Measurements from ENCODE around the gene HDAC4.

Gene HDAC4

DNA sequence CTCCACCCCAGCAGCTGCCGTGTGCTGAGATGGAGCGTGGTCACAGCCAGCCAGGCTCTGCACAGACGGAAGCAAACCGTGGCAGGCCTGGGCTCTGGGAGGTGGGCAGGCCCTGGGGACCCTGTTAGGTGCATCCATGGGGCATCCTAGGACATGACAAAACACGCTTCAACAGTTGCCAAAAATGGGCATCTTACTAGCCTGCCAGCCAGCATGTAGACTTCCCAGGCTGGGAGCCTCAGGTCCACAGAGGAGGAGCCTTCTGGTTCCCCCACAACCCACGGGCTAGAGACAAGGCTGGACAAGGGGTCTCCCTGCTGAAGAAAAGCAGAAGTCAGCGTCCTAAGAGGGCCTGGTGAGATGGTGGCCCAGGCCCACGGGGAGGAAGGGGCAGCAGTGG lies 139.5 kb downstream of the HDAC4 start:
- Histone ChIP-seq H3K9me3 (ENCODE audit: control insufficient read depth, low read length) (peaks cover 5% of the 10 kb centered on the region), H3K27me3 (replicated peaks; ENCODE audit: control insufficient read depth, insufficient read depth, low read length) (no peaks in the 10 kb centered on the region), H3K4me3 (ENCODE audit: low read length) (no peak overlapping the region), H3K4me1 (ENCODE audit: control insufficient read depth, insufficient read depth, low read length) (peaks cover 46% of the 10 kb centered on the region), H3K9ac (ENCODE audit: low read length) (no peak overlapping the region), H3K36me3 (ENCODE audit: control insufficient read depth, insufficient read depth, low read length, severe bottlenecking) (no peaks in the 10 kb centered on the region)
- no peak for DNase-seq (ENCODE audit: low read depth)

DNA sequence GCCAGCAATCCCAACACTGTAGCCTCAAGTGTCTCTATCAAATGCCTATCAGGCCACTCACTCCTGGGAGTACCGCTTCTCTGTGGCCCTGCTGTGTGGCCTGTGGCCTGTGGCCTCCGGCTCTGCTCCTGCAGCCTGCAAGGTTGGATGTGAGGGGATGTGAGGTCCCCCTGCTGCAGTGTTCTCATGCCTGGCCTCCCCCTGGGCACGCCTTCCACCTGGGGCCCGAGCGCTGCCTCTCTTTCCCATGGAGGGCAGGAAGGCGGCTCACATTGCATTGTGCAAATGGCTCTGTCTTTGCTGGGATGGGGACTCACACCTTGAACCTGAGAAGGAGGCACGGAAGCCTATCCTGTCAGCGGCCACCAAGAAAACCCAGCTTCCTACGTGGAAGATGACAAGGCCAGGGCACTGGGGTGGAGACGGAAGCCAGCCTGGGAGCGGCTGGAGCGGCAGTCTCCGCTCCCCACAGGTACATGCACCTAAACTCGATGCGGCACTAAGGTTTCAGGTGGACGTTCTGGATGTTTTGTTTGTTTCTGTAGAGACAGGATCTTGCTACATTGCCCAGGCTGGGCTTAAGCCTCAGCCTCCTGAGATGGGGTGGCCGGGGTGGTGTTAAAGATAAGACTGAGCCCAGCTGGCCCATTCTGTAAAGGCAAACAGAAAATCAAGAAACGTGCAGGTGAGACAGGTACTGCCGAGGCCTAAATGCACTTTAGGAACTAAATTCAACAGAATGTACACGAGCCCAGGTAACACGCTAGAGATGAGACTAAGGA lies 140.1 kb downstream of the HDAC4 start:
- H3K36me3 ChIP-seq (ENCODE audit: control insufficient read depth, insufficient read depth, low read length, severe bottlenecking): no peaks in the 10 kb centered on the region
- no peak for DNase-seq (ENCODE audit: low read depth)
- H3K9me3 ChIP-seq (ENCODE audit: control insufficient read depth, low read length): peaks cover 5% of the 10 kb centered on the region
- H3K4me1 ChIP-seq (ENCODE audit: control insufficient read depth, insufficient read depth, low read length): peaks cover 46% of the 10 kb centered on the region
- H3K4me3 ChIP-seq (ENCODE audit: low read length): no peak overlapping the region
- no peak overlapping the region for H3K9ac ChIP-seq (ENCODE audit: low read length)
- no peaks in the 10 kb centered on the region for H3K27me3 ChIP-seq (replicated peaks; ENCODE audit: control insufficient read depth, insufficient read depth, low read length)

DNA sequence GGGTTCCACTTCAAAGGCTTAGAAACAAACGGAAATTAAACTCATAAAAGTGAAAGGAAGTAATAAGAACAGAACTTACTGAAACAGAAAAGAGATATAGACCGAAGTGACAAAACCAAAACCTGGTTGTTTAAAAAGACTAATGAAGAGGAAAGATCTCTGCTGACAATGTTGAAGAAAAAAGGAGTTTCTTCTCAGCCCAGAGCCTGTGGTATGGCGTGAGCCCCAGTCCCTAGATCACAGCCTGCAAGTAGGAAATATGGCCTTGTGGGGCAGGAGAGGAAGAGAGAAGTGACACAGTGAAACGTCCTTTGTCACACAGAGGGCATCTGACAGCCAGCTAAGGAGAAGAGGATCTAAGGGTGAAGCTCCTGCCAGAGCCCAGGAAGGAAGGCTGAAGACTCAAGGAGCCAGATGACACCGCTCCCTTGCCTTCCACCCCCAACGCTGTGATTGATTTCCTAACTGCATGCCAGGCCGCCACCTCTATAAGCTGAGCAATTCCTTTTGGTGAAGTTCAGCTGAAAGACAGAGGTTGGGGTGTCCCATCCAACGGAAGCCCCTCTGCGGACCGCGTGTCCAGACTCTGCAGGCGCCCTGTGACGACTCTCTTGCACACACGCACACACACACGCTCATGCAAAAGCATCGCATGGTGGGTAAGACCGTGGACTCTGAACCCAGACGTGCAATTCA lies 141.1 kb downstream of the HDAC4 start:
- Histone ChIP-seq H3K4me1 (ENCODE audit: control insufficient read depth, insufficient read depth, low read length) (peaks cover 36% of the 10 kb centered on the region), H3K4me3 (ENCODE audit: low read length) (no peak overlapping the region), H3K27me3 (replicated peaks; ENCODE audit: control insufficient read depth, insufficient read depth, low read length) (no peaks in the 10 kb centered on the region), H3K36me3 (ENCODE audit: control insufficient read depth, insufficient read depth, low read length, severe bottlenecking) (no peaks in the 10 kb centered on the region), H3K9ac (ENCODE audit: low read length) (no peak overlapping the region), H3K9me3 (ENCODE audit: control insufficient read depth, low read length) (peaks cover 5% of the 10 kb centered on the region)
- no peak for DNase-seq (ENCODE audit: low read depth)

DNA sequence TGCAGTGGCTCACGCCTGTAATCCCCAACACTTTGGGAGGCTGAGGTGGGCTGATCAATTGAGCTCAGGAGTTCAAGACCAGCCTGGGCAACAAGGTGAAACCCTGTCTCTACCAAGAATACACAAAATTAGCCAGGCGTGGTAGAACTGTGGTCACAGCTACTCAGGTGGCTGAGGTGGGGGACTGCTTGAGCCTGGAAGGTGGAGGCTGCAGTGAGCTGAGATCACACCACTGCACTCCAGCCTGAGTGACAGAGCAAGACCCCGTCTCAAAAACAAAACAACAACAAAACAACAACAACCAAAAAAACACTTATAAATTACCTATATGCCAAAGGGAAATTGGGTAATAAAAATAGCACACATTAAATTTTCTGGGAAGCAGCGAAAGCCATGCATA lies 141.6 kb downstream of the HDAC4 start:
- Histone ChIP-seq H3K4me3 (ENCODE audit: low read length) (no peak overlapping the region), H3K36me3 (ENCODE audit: control insufficient read depth, insufficient read depth, low read length, severe bottlenecking) (no peaks in the 10 kb centered on the region), H3K4me1 (ENCODE audit: control insufficient read depth, insufficient read depth, low read length) (peaks cover 31% of the 10 kb centered on the region), H3K27me3 (replicated peaks; ENCODE audit: control insufficient read depth, insufficient read depth, low read length) (no peaks in the 10 kb centered on the region), H3K9me3 (ENCODE audit: control insufficient read depth, low read length) (peaks cover 5% of the 10 kb centered on the region), H3K9ac (ENCODE audit: low read length) (no peak overlapping the region)
- DNase-seq (ENCODE audit: low read depth): no peak

DNA sequence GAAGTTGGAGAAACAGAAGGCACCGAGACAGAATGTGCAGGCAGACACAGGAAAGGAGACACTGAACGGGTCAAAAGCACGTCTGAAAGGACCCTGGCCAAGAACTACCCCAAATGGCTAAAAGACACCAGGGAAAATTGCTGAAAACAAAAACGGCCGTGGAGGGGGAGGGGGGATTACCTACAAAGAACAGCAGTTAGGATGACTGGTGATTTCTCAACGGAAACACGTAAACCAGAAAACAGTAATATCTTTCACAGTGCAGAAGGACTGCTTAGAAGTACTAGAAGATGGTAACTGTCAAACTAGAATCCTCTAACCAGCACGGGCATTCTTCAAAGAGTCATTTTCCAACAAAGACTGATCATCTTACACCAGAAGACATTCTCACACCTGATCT lies 142.6 kb downstream of the HDAC4 start:
- Histone ChIP-seq H3K27me3 (replicated peaks; ENCODE audit: control insufficient read depth, insufficient read depth, low read length) (no peaks in the 10 kb centered on the region), H3K36me3 (ENCODE audit: control insufficient read depth, insufficient read depth, low read length, severe bottlenecking) (no peaks in the 10 kb centered on the region)
- no peak for DNase-seq (ENCODE audit: low read depth)

DNA sequence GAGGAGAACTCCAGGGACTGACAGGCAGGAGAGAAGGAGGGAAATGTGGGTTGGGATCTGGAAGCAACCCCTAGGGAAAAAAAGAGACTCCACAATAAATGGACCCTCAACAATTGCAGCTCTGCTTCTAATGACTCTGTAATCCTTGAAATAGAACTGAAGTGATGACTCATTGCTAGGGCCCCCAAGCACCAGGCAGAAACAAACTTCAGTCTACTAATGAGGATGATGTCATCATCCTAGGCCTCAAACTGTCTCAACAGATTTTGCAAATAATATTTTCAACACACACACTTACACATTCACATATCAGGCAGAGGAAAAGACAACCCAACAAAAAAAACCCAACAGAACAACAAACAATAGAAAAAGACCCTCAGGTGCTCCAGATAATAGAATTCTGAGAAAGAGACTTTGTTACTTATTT lies 143.3 kb downstream of the HDAC4 start:
- DNase-seq (ENCODE audit: low read depth): peak; percentile 63
- peaks cover 21% of the 10 kb centered on the region for H3K4me1 ChIP-seq (ENCODE audit: control insufficient read depth, insufficient read depth, low read length)
- H3K27me3 ChIP-seq (replicated peaks; ENCODE audit: control insufficient read depth, insufficient read depth, low read length): no peaks in the 10 kb centered on the region
- H3K36me3 ChIP-seq (ENCODE audit: control insufficient read depth, insufficient read depth, low read length, severe bottlenecking): no peaks in the 10 kb centered on the region
- H3K9ac ChIP-seq (ENCODE audit: low read length): no peak overlapping the region
- peaks cover 5% of the 10 kb centered on the region for H3K9me3 ChIP-seq (ENCODE audit: control insufficient read depth, low read length)
- H3K4me3 ChIP-seq (ENCODE audit: low read length): no peak overlapping the region

More for the DNA sequence above, 142.6 kb downstream of the HDAC4 start:
- Histone ChIP-seq H3K4me1 (ENCODE audit: control insufficient read depth, insufficient read depth, low read length) (peaks cover 21% of the 10 kb centered on the region), H3K9ac (ENCODE audit: low read length) (no peak overlapping the region), H3K9me3 (ENCODE audit: control insufficient read depth, low read length) (peaks cover 5% of the 10 kb centered on the region), H3K4me3 (ENCODE audit: low read length) (no peak overlapping the region)

DNA sequence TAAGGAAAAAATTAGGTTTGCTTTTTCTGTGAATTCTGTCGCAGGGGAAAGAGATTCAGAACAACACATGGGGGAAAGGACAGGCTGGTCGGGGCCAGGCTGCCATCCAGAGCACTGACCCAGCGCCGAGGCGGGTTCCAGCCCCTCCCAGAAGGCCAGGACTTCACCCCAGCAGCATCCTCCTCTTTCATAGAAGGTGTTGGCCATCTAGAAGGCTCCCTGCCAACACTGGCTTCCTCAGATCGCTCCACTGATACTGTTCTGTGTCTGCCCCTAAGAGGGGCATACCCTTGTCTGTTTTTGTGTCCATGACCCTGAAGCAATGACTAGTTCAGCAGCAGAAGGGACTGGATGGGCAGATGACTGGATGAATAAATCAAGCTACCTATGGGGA lies 144.5 kb downstream of the HDAC4 start:
- H3K36me3 ChIP-seq (ENCODE audit: control insufficient read depth, insufficient read depth, low read length, severe bottlenecking): no peaks in the 10 kb centered on the region
- no peak for DNase-seq (ENCODE audit: low read depth)
- no peak overlapping the region for H3K4me3 ChIP-seq (ENCODE audit: low read length)
- no peak overlapping the region for H3K9ac ChIP-seq (ENCODE audit: low read length)
- peaks cover 5% of the 10 kb centered on the region for H3K9me3 ChIP-seq (ENCODE audit: control insufficient read depth, low read length)
- H3K27me3 ChIP-seq (replicated peaks; ENCODE audit: control insufficient read depth, insufficient read depth, low read length): no peaks in the 10 kb centered on the region
- peaks cover 14% of the 10 kb centered on the region for H3K4me1 ChIP-seq (ENCODE audit: control insufficient read depth, insufficient read depth, low read length)

DNA sequence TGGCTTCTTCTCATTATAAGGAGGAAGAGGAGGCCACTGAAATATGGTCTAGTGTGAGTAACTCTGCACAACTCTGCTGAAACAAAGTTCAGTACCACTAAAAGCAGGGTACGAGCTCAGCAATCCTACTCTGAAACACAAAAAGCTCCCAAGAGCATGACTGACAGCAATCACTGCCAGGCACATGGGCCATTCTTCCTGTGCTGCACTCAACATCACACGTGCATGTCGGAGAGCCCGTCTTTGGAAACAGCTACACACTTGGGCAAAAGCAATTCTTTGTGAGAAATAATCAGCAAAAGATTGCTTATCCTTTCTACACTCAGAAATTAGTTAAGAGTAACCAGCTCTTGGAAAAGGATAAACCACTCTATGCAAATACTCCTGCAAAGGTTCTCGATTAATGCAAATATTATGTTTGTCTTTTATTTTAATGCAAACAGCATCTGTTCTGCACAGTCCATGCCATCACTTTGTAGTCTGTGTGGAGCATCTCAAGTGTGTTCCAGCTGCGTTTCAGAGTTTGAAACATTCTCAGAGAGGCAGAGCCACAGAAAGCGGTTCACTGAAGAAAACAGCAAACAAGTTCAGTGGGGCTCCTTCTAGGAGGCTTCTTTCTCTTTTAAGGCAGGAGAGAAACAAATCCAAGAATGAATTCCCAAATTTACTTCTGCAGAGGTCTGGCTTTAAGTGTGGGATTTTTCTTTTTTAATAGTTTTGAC lies 145.0 kb downstream of the HDAC4 start:
- Histone ChIP-seq H3K36me3 (ENCODE audit: control insufficient read depth, insufficient read depth, low read length, severe bottlenecking) (no peaks in the 10 kb centered on the region), H3K9ac (ENCODE audit: low read length) (no peak overlapping the region), H3K4me3 (ENCODE audit: low read length) (no peak overlapping the region), H3K27me3 (replicated peaks; ENCODE audit: control insufficient read depth, insufficient read depth, low read length) (no peaks in the 10 kb centered on the region), H3K4me1 (ENCODE audit: control insufficient read depth, insufficient read depth, low read length) (peaks cover 14% of the 10 kb centered on the region), H3K9me3 (ENCODE audit: control insufficient read depth, low read length) (peaks cover 5% of the 10 kb centered on the region)
- DNase-seq (ENCODE audit: low read depth): no peak

DNA sequence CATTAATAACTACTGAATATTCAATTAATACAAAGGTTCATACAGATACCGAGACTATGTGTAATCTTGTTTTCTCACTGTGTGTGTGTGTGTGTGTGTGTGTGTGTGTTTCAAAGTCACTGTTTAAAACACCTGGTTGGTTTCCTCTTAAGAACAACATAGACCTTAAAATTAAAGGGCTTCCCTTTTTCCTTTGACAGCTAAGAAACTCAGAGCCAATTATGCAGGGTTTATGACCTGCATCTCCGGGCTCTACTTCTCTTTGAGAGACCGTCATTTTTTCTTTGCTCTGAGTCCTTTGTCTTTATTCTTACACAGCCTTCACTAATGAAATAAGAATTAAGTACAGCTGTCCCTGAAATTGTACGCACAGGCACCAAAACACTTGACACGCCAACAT lies 145.6 kb downstream of the HDAC4 start:
- H3K27me3 ChIP-seq (replicated peaks; ENCODE audit: control insufficient read depth, insufficient read depth, low read length): no peaks in the 10 kb centered on the region
- no peaks in the 10 kb centered on the region for H3K36me3 ChIP-seq (ENCODE audit: control insufficient read depth, insufficient read depth, low read length, severe bottlenecking)
- H3K4me3 ChIP-seq (ENCODE audit: low read length): no peak overlapping the region
- DNase-seq (ENCODE audit: low read depth): no peak
- peaks cover 14% of the 10 kb centered on the region for H3K4me1 ChIP-seq (ENCODE audit: control insufficient read depth, insufficient read depth, low read length)
- peaks cover 5% of the 10 kb centered on the region for H3K9me3 ChIP-seq (ENCODE audit: control insufficient read depth, low read length)
- no peak overlapping the region for H3K9ac ChIP-seq (ENCODE audit: low read length)

DNA sequence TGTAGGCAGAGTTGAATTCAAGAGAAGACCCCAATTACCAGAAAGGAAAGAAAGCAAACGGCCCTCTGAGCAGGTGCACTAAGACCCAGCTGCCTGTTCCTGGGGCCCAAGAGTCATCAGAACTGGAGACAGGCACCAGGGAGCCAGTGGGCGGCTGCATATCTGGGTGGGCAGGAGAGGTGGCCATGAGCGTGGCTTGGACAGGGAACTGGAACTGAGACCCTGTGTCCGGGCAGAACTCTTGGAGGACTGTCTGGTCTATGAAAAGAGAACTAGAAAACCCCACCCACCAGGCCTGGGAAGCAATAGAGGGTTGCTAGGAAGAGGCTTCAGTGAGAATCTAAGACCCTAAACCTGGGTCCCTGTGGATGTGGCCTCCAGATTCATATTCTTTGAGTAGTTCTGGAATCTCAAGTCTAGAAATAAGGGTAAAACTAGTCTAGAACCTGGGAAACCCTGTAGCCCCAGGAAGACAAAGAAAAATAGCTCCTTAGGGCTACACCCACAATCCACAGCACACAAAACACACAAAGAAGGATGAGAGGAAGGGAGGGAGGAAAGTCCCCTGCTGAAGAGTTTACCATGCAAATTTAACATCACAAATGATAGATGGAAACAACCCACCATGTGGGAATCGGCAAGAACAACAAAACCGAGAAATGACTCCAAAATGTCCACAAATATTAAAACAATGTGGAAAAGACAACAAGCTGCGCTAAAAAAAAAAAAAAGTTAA lies 147.0 kb downstream of the HDAC4 start:
- Histone ChIP-seq H3K9me3 (ENCODE audit: control insufficient read depth, low read length) (peaks cover 5% of the 10 kb centered on the region), H3K9ac (ENCODE audit: low read length) (no peak overlapping the region), H3K4me1 (ENCODE audit: control insufficient read depth, insufficient read depth, low read length) (peaks cover 18% of the 10 kb centered on the region), H3K4me3 (ENCODE audit: low read length) (no peak overlapping the region), H3K36me3 (ENCODE audit: control insufficient read depth, insufficient read depth, low read length, severe bottlenecking) (no peaks in the 10 kb centered on the region), H3K27me3 (replicated peaks; ENCODE audit: control insufficient read depth, insufficient read depth, low read length) (no peaks in the 10 kb centered on the region)
- no peak for DNase-seq (ENCODE audit: low read depth)

DNA sequence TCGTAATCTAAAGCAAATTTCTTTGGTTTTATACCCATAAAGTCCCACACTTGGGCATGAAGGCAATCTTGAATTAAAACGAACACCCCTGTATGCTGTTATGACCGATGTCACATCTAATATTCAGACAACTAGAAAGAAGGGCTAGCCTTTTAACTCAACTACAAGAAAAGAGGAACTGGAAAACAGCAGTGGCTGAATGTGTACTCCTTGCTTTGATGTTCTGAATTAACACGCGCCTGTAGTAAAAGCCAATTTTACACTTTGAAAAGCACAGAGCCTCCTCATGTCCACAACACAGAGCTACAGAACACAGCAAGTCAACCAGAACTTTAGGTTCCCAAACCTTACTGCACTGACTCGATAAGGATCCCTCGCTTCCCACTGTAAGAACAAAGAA lies 147.6 kb downstream of the HDAC4 start:
- no peaks in the 10 kb centered on the region for H3K27me3 ChIP-seq (replicated peaks; ENCODE audit: control insufficient read depth, insufficient read depth, low read length)
- H3K9ac ChIP-seq (ENCODE audit: low read length): no peak overlapping the region
- H3K36me3 ChIP-seq (ENCODE audit: control insufficient read depth, insufficient read depth, low read length, severe bottlenecking): no peaks in the 10 kb centered on the region
- H3K9me3 ChIP-seq (ENCODE audit: control insufficient read depth, low read length): peaks cover 5% of the 10 kb centered on the region
- no peak overlapping the region for H3K4me3 ChIP-seq (ENCODE audit: low read length)
- DNase-seq (ENCODE audit: low read depth): no peak
- H3K4me1 ChIP-seq (ENCODE audit: control insufficient read depth, insufficient read depth, low read length): peaks cover 18% of the 10 kb centered on the region

Measured in adipocyte (in vitro differentiated cells).